ENCODE data around the gene RIPPLY3. TPM values are rescaled to one million over a fixed set of nuclear protein-coding genes. Genes with fewer than 3 reads are reported as not detected.

The RIPPLY3 gene
- total and polyA plus RNA-seq, 2 of the 13 experiments (the other 11 are each of a cell fraction or from before 2014, with no cell fraction given): 0.09 to 2.9 TPM

- no peak for TF ChIP-seq CTCF (CRISPR knock-in tag; IDR thresholded peaks at IDR 0.05)
- no peak for TF ChIP-seq ZNF230 (CRISPR knock-in tag; IDR thresholded peaks at IDR 0.05)
- no peak for TF ChIP-seq NCOA1 (CRISPR knock-in tag; IDR thresholded peaks at IDR 0.05)
- TF ChIP-seq ZNF331 (CRISPR knock-in tag; IDR thresholded peaks at IDR 0.05): no peak
- no peak for TF ChIP-seq ZNF326 (CRISPR knock-in tag; IDR thresholded peaks at IDR 0.05; ENCODE audit: borderline replicate concordance)
- no peak for TF ChIP-seq ZNF790 (CRISPR knock-in tag; IDR thresholded peaks at IDR 0.05; ENCODE audit: borderline replicate concordance)
- TF ChIP-seq TFE3 (CRISPR knock-in tag; IDR thresholded peaks at IDR 0.05): no peak
- no peak for TF ChIP-seq BRD4 (CRISPR knock-in tag; IDR thresholded peaks at IDR 0.05)
- no peak for TF ChIP-seq ZNF503 (CRISPR knock-in tag; IDR thresholded peaks at IDR 0.05)
- no peak for TF ChIP-seq KAT8 (CRISPR knock-in tag; IDR thresholded peaks at IDR 0.05)
- no peak for TF ChIP-seq ZNF510 (CRISPR knock-in tag; IDR thresholded peaks at IDR 0.05; ENCODE audit: low read depth)
Observed at GRCh38 chr21:37045556-37045955, 39.1 kb downstream of the RIPPLY3 start (continued).

All from HepG2 (cell line).